HEK293T (cell line): ENCODE measurements around the gene PKP1.

Experiments used
- BHLHE40 ChIP-seq: fragments of 450-650 bp; IDR thresholded peaks from 2 replicates; pipeline ENCODE4 v1.6.1; 2016; ENCODE audit warnings: mild to moderate bottlenecking, moderate library complexity, borderline replicate concordance
- CTBP1 ChIP-seq: fragments of 450-650 bp; IDR thresholded peaks from 2 replicates; pipeline ENCODE4 v1.6.1; 2016; ENCODE audit warnings: borderline replicate concordance
- FOXK2 ChIP-seq: fragments of 450-650 bp; IDR thresholded peaks from 2 replicates; pipeline ENCODE4 v1.6.1; 2016; ENCODE audit warnings: mild to moderate bottlenecking
- FOXM1 ChIP-seq: fragments of 450-650 bp; IDR thresholded peaks from 2 replicates; pipeline ENCODE4 v1.6.1; 2017; ENCODE audit warnings: mild to moderate bottlenecking, borderline replicate concordance
- HDGF ChIP-seq: fragments of 450-650 bp; IDR thresholded peaks from 2 replicates; pipeline ENCODE4 v1.6.1; 2017; ENCODE audit warnings: antibody characterized with exemption, borderline replicate concordance
- LEF1 ChIP-seq: fragments of 450-650 bp; IDR thresholded peaks from 2 replicates; pipeline ENCODE4 v1.6.1; 2017; ENCODE audit warnings: mild to moderate bottlenecking, borderline replicate concordance
- NFRKB ChIP-seq: fragments of 450-650 bp; IDR thresholded peaks from 2 replicates; pipeline ENCODE4 v1.6.1; 2016; ENCODE audit warnings: mild to moderate bottlenecking, moderate library complexity
- SP1 ChIP-seq: fragments of 450-650 bp; IDR thresholded peaks from 2 replicates; pipeline ENCODE4 v1.6.1; 2017
- SUZ12 ChIP-seq: fragments of 450-650 bp; IDR thresholded peaks from 2 replicates; pipeline ENCODE4 v1.6.1; 2016; ENCODE audit warnings: mild to moderate bottlenecking
- TF ChIP-seq, protein P1 (sequence below): fragments of 450-650 bp; IDR thresholded peaks from 2 replicates; pipeline ENCODE4 v1.6.1; 2016

DNA sequence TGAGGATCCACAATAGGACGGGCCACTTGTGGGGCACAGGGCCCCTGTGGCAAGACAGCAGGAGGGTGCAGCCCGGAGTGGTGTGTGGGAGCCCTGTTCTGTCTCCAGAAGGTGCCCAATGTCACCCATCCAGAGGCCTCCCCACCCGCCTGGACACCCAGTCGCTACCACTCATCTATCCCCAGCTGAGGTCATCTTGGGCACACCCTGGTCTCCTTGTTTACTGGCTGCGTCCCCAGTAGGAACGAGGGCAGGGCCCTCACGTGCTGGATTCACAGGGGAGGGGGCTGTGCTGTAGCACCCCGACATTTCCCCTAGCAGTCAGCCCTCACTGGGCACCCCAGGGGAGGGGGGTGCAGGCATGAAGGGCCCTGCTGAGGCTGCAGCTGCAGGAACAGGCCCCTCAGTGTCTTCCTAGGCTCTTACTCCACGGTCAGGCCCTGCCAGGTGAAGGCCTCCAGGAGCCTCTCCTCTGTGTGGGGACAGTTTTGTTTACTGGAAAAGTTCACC, 96.5 kb downstream of the PKP1 start:
- TF ChIP-seq SP1 = no peak
- TF ChIP-seq FOXK2 = no peak
- TF ChIP-seq CTBP1 = no peak
- no peak for TF ChIP-seq SUZ12
- TF ChIP-seq, protein P1, sequence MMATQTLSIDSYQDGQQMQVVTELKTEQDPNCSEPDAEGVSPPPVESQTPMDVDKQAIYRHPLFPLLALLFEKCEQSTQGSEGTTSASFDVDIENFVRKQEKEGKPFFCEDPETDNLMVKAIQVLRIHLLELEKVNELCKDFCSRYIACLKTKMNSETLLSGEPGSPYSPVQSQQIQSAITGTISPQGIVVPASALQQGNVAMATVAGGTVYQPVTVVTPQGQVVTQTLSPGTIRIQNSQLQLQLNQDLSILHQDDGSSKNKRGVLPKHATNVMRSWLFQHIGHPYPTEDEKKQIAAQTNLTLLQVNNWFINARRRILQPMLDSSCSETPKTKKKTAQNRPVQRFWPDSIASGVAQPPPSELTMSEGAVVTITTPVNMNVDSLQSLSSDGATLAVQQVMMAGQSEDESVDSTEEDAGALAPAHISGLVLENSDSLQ = no peak
- no peak for TF ChIP-seq FOXM1
- no peak for TF ChIP-seq HDGF
- no peak for TF ChIP-seq BHLHE40
- TF ChIP-seq LEF1 = no peak
- TF ChIP-seq NFRKB = no peak
